KBM-7 (cell line): ENCODE measurements around the gene RPUSD1.
"Not testable (repeated sequence)": the region's sequence is repeated elsewhere in the genome, so short reads cannot be mapped to it uniquely, and the experiment has no call there.

Experiments
- DNase-seq: peaks from one replicate; pipeline ENCODE4 v3.0.0-alpha.2; 2015
- in situ Hi-C: fragments of 300-500 bp; cut with MboI; formaldehyde crosslinking; loops from 2 replicates; pipeline ENCODE4 v1.14.3; 2020; ENCODE audit warnings: low sequenced_read_pairs, low pct_unique_long_range_greater_than_20kb, mixed read lengths

The RPUSD1 gene

DNA sequence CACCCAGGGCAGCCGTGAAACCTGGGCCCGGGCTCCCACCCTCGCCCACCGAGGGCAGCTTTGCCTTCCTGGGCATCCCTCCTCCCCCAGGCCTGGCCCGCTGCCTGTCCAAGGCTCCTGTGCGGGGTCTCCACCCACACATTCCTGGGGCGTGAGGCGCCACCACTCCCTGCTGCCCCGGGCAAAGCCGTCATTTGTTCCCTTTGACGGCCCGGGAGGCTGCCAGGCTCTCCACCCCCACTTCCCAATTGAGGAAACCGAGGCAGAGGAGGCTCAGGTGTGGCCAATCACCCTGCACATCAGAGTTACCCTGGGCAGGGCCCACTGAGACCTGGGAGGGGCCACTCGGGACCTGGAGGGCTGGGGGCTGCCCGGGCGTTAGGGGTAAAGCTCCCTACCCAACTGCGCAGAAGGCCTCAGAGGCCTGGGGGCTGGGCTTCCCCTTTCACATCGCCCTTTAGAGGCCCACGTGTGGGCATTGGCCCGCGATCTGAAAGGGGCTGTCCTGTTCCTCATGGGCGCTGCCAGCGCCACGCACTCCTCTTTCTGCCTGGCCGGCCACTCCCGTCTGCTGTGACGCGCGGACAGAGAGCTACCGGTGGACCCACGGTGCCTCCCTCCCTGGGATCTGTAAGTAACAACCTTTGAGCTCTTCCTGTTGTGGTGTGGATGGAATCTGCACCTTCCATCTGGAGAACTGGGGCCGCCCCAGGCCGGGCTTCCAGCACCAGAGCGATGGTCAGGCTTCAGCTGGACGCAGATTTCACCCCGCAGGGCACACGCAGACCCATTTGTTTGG, 27.4 kb downstream of the RPUSD1 start, which contains the start of gene MSLN:
Gene MSLN (plus strand): TSS at position 190 of the 799 bp plus-strand sequence. CDS start 1,947 bp downstream, outside the sequence.
- in situ Hi-C loops, result no loop called here
- no peak for DNase-seq

DNA sequence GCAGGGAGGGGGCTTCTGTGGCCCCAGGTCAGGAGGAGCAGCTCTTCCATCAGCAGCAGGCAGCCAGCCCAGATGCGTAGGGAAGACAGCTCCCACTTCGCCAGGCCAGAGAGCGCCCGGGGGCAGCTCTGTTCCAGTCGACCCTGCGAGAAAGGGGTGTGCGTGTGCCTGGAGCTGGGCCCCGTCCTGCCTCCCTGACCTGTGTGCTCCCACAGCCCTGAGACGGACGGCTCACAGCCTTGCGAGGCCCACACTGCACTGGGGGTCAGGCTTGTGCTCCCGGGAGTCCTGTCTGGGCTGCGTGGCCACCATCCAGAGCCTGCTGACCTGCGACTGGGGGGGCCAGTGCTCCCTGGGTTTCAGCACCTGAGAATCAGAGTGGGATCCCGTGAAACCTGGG, 28.1 kb downstream of the RPUSD1 start:
- in situ Hi-C loops, result no loop called here
- DNase-seq, result no peak

DNA sequence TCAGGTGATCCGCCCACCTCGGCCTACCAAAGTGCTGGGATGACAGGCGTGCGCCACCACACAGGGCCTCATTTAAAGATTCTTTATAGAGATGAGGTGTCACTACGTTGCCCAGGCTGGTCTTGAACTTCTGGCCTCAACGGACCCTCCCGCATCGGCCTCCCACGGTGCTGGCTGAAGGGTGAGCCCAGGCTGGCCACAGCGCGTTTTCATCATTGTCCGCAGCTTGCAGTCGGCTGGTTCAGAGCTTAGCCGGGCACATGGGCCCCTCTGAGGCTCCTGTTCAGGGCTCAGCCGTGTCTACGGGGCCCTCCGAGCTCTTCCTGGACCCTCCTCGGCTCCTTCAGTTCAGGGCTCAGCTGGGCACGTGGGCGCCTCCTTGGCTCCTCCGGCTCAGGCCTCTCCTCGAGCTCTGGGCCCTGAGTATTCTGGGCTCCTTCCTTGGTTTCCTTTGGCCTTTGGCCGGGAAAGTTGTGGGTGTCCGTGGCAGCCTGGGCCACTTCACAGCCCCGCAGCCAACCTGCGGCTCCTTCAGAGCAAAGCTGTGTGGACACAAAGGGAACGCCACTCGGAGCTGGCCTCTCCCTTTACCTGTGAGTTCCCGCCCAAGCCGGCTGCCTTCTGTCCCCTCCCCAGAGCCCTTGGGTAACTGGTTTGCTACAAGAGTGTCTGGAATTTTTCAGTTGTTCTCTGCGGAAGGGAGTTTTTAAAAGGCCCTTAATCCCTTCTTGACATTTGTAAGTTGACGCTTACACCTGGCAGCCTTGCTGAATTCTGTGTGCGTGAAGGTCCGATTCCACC, 28.9 kb downstream of the RPUSD1 start:
- in situ Hi-C loops, result no loop called here
- no peak for DNase-seq

DNA sequence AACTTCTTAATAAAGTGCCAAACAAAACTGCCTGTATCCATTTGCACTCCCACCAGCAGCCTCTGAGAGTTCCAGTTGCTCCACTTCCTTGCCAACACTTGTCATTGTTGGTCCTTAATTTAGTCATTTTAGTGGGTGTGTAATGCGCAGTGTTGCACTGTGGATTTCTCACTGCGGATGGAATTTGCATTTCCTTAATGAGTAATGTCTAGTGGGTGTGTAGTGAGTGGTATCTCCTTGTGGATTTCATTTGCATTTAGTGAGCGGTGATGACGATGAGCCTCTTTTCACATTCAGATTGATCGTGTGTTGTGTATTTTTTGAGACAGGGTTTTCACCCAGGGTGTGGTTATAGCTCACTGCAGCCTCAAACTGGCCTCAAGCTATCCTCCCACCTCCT, 31.8 kb downstream of the RPUSD1 start:
- DNase-seq, result no peak
- in situ Hi-C loops, result no loop called here

DNA sequence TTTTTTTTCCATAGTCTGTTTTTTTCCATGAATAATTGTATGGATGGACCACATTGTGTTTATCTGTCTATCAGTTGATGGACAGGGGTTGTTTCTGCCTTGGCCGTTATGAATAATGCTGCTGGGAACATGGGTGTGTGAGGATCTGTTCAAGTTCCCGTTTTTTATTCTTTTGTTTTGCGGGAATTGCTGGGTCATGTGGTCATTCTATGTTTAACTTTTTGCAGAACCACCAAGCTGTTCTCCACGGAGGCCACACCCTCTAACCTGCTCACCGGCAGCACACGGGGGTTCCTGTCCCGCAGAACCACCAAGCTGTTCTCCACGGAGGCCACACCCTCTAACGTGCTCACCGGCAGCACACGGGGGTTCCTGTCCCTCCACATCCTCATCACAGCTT, 33.5 kb downstream of the RPUSD1 start:
- DNase-seq, result peak; percentile 84
- in situ Hi-C loops, result no loop called here

DNA sequence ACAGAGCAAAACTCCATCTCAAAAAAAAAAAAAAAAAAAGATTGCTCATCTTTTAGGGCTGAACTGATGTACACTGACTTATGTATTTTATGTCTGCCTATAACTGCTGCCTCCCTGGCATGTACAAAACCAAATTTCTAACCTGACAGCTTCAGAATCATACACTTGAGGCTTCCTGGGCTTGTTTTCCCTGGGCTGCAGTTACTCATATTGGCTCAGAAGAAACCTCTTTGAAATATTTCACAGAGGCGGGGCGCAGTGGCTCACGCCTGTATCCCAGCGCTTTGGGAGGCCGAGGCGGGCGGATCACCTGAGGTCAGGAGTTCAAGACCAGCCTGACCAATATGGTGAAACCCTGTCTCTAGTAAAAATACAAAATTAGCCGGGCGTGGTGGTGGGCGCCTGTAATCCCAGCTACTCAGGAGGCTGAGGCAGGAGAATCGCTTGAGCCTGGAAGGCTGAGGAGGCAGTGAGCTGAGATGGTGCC, 34.0 kb downstream of the RPUSD1 start:
- DNase-seq, in situ Hi-C loops: not testable (repeated sequence)

DNA sequence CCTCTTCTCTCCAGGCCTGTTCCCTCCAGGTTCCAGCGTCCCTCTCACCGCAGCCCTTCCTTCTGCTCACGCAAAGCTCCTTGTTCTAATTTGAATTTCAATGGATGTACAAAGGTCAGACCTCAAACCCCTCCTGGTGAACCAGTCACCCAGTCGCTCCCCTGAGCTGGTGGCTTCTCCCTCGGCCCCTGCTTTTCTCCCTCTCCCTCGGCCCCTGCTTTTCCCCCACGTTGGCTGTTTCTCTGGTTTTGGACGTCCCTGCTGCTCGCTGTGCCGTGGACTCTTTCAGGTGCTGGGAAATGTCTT, 36.2 kb downstream of the RPUSD1 start:
- DNase-seq, result no peak
- in situ Hi-C loops, result no loop called here

DNA sequence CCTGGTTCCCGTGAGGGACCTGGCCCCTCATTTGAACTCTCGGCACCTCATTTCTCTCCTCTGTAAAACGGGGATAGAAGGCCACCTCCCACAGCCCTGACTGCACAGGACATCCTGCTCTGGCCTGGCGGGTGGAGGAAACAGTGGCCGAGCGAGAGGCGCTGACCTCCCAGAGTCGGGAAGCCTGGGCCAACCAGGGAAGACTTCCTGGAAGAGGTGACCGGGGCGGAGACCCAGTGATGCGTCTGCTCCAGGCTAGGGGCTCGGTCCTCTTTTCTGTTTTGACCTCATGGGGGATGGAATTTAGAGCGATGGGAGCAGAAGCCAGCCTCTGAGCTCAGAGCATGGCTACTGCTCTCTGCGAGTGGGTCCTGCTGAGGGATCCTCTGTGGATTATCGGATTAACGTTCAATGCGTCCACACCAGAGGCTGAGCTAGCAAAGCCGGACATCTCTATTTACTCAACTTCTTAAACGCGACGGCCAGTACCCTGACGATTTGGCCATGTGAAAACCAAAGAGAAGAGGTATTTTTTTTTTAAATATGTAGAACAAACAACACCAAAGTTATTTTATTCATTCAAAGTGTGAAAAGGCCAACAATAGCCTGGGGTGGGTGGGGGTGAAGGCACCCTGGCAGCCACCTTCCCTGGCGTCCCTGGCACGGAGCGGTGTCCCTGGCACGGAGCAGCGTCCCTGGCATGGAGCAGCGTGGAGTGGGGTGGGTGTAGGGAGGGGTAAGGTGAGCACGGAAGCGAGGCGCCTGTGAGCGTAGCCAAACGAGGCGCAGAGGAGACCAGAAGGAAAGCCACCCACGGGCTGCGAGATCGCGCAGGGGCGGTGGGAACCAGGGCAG, 36.8 kb downstream of the RPUSD1 start:
- DNase-seq, result no peak
- in situ Hi-C loops, result no loop called here

DNA sequence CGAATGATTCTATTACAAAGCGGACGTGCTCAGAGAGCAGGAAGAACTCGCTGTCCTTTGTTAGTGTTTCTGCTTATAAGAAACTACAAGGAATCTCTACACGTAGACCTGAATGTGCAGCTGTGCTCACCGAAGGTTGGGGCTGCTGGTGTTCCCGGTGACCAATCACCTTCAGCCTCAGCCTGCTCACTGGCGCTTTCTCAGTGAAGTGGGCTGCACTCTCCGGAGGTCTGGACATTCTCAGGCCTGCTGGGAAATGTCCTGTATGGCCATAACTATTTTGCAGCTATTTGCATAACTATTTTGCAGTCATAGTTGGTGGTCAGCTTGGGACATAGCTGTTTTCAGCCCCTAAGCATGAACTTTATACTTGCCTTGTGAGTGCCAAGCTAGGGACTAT, 37.7 kb downstream of the RPUSD1 start:
- DNase-seq, result no peak
- in situ Hi-C loops, result no loop called here

DNA sequence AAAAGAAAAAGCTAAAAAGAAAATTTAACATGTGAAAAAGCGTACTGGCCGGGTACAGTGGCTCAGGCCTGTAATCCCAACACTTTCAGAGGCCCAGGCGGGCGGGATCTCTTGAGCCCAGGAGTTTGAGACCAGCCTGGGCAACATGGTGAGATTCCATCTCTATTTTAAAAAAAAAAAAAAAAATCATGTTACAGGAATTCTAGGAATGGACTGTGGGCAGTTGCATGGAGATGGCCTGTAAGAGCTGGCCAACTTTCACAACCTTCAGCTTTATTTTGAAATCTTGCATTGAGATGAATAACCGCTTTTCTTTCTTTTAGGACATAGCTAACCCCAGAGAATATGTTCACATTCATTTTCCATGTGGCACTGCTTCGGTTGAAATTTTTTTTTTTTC, 39.2 kb downstream of the RPUSD1 start:
- DNase-seq, result no peak
- in situ Hi-C loops, result no loop called here

DNA sequence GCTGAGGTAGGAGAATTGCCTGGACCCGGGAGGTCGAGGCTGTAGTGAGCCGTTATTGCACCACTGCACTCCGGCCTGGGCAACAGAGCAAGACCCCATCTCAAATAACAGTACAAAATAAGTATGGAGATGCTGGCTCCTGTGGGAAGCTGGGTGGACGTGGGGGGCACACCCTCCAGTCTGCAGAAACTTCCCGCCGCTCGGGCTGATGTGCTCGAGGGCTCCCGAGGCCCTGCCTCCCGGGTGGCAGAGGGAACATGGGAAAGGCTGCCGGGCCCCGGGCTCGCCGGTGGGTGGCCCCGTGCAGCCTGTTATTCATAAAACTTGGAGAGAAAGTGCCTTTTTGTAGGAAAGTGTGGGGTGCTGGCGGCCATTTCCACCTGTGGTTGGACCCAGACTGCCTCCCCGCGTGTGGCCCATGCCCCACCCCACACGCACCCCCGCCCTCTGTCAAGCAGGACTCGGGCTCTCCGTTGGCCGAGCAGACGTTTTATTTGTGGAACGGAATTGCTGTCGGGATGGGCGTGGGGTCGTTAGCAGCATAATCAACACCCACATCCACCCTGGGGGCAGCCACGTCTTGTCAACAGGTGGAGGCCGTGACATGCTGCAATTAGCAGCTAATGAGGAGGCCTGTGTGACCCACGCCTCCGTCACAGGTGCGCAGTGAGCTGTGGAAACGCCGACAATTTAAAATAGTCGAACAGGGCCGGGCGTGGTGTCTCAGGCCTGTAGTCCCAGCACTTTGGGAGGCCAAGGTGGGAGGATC, 40.0 kb downstream of the RPUSD1 start:
- in situ Hi-C loops, result no loop called here
- no peak for DNase-seq

DNA sequence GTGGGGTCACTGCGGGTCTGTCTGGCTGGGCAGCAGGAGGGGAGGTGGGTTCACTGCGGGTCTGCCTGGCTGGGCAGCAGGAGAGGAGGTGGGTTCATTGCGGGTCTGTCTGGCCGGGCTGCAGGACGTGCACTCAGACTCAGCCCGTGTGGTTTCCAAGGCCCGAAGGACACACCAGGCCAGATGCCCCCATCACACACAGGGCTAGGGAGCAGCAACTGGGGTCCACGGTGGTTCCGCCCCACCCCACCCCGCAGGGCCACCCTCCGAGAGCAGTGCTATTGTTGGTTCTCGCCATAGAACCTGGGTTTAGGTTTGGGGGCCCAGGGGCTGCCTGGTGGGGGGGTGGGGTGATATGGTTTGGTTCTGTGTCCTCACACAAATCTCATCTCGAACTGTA, 41.5 kb downstream of the RPUSD1 start:
- in situ Hi-C loops, result no loop called here
- no peak for DNase-seq

DNA sequence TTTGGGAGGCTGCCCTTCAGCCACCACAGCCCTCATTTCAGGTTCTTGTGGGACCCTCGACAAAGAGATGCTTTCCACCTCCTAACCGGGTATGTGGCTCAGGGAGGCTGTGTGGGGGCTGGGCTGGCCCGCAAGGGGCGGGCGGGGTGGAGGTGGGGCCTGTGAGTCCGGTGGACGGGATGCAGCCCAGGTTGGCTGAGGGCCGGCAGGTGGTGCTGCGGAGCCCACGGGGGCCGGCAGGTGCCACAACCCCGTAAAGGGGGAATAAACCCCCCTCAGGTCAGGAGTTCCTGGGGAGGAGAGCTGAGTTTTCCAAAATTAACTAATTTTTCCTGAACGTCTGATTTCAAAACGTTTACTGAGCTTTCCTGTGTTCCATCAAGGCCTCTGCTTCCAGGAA, 42.4 kb downstream of the RPUSD1 start:
- in situ Hi-C loops, result no loop called here
- no peak for DNase-seq

DNA sequence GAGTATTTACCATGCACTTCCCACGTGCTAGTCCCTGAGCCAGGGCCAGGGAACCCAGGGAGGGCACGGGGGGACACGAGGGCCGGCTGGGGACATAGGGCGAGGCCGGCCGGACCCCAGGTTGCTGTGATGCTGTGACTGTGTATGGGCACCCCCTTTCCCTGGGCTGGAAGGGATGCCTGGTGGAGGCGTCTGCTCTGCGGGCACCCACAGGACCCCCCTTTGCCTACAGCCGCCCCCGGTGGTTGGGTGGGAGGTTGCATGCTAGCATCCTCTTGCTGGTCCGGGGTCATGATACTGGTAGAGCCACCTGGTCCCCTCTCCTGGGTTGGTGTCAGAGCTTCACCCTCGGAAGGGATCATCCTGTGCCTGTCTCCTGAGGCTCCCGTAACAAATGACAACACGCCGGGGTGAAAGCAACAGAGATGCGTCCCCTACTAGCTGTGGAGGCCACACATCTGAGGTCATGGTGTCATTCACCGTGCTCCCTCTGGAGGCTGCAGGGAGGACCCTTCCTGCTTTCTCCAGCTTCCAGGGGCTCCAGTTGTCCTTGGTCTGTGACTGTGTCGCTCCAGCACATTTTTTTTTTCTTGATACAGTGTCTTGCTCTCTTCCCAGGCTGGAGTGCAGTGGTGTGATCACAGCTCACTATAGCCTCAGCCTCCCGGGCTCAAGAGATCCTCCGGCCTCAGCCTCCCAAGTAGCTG, 44.2 kb downstream of the RPUSD1 start:
- no peak for DNase-seq
- in situ Hi-C loops, result no loop called here

DNA sequence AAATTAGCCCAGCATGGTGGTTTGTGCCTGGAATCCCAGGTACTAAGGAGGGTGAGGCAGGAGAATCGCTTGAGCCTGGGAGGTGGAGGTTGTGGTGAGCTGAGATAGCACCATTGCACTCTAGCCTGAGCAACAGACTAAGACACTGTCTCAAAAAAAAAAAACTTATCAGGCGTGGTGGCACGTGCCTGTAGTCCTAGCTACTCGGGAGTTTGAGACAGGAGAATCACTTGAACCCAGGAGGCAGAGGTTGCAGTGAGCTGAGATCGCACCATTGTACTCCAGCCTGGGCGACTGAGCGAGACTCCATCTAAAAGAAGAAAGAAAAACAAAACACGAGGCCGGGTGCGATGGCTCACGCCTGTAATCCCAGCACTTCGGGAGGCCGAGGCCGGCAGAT, 45.3 kb downstream of the RPUSD1 start:
- in situ Hi-C loops, DNase-seq: not testable (repeated sequence)

DNA sequence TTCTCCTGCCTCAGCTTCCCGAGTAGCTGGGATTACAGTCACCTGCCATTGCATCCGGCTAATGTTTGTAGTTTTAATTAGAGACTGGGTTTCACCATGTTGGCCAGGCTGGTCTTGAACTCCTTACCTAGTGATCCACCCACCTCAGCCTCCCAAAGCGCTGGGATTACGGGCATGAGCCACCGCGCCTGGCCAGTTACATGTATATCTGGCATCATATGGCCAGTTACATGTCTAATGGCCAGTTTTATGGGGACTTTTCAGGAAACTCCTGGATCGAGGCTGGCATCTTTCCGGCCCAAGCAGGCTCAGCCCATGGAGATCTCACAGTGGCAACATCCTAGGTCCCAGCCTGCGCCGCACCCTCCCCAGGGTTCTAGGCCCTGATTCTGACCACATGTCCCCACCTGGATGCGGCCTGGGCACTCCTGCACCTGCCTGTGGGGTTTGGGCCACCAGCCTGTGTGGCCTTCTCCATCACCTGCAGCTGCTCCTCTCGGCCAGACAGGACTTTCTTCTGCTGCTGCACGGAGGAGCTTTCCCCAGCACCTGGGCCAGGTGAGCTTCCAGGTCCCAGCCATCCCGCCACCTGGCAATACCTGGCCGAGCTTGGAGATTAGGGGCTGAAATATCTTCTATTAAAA, 46.1 kb downstream of the RPUSD1 start:
- in situ Hi-C loops, result no loop called here
- DNase-seq, result no peak

DNA sequence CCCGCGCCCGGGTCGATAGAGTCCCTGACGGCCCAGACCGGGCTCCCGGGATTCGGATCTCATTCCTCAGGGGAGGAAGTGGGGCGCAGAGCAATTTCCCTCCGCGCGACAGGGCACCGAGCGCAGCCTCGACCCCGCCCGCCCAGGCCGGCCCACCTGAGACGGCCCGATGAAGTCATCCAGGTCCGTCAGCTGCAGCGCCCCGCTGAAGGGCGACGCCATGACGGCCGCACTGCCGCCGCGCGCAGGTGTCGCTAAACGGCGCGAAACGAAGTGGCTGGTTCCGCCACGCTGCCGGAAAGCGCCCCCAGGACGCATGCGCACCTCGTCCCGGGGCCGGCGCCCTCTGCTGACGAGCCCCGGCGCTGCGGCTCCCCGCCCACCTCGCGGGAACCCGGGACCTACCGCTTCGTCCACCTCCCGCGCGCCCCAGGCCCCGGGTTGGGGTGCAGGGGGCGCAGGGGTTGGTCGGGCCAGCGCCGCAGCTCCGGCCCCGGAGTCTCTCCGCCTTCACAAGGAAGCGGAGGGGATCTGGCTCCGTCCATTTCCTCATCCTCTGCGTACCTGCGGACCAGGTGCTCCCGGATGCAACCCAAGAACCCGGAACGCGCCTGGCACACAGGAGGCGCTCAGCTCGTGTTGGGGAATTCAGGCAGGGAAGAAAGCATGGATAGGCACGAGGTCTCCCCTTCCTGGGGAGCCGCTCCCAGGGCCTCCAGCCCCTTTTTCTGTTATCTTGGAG, 47.2 kb downstream of the RPUSD1 start, which contains the start of gene CIAO3:
Gene CIAO3 (minus strand): TSS at position 234 of the 742 bp plus-strand sequence. CDS start 12 bp downstream, at position 222.
- in situ Hi-C loops, result no loop called here

More for the DNA sequence above, 47.2 kb downstream of the RPUSD1 start, which contains the start of gene CIAO3:
- DNase-seq, result peak; percentile 89
